Measurements from ENCODE around the gene ABCA13.

The ABCA13 gene

DNA sequence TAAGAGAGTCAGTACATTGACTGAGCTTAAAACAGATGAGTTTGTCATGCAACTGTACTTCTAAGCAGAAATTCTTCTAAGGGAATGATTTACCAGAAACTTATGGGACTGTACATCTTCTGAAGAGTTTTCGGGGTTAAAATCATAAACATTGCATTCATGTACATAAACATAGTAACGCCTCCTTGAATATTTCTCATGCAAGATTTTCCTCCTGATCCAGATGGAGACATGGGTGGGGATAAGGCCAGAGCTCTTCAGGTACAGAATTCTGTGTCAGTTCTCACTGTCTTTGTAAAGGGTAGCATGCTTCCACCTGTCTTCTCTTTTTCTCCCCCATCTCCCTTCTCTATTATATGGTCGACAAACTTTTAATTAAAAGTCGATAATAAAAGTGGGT, 335.3 kb downstream of the ABCA13 start:
- Histone ChIP-seq H3K79me2 (ENCODE audit: insufficient read depth, low read length) (no peaks in the 10 kb centered on the region), H3K9me2 (replicated peaks; ENCODE audit: low read depth, low read length) (no peaks in the 10 kb centered on the region), H3K36me3 (ENCODE audit: insufficient read depth, low read length) (no peaks in the 10 kb centered on the region), H3K27me3 (ENCODE audit: insufficient read depth, low read length, poor library complexity, severe bottlenecking) (no peaks in the 10 kb centered on the region), H4K20me1 (ENCODE audit: insufficient read depth, low read length, poor library complexity, severe bottlenecking) (no peaks in the 10 kb centered on the region), H3K4me1 (ENCODE audit: insufficient read depth, low read length, poor library complexity, severe bottlenecking) (no peaks in the 10 kb centered on the region), H3K4me2 (ENCODE audit: low read depth, low read length, poor library complexity, severe bottlenecking) (no peak overlapping the region), H3K9ac (ENCODE audit: low read depth, low read length, poor library complexity, severe bottlenecking) (no peak overlapping the region), H3F3A (ENCODE audit: low read depth) (no peaks in the 10 kb centered on the region), H3K9me3 (ENCODE audit: insufficient read depth, low read depth, low read length) (peaks cover 3% of the 10 kb centered on the region; the same call in 1 of the 2 replicates), H2AFZ (ENCODE audit: low read length) (no peak overlapping the region), H3K4me3 (ENCODE audit: low read length, poor library complexity, severe bottlenecking) (no peak overlapping the region)
- TF ChIP-seq, protein P1, sequence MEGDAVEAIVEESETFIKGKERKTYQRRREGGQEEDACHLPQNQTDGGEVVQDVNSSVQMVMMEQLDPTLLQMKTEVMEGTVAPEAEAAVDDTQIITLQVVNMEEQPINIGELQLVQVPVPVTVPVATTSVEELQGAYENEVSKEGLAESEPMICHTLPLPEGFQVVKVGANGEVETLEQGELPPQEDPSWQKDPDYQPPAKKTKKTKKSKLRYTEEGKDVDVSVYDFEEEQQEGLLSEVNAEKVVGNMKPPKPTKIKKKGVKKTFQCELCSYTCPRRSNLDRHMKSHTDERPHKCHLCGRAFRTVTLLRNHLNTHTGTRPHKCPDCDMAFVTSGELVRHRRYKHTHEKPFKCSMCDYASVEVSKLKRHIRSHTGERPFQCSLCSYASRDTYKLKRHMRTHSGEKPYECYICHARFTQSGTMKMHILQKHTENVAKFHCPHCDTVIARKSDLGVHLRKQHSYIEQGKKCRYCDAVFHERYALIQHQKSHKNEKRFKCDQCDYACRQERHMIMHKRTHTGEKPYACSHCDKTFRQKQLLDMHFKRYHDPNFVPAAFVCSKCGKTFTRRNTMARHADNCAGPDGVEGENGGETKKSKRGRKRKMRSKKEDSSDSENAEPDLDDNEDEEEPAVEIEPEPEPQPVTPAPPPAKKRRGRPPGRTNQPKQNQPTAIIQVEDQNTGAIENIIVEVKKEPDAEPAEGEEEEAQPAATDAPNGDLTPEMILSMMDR (conservative IDR thresholded peaks at IDR 0.05; ENCODE audit: low read length) = no peak
- no peak for TF ChIP-seq EZH2phosphoT487 (IDR thresholded peaks at IDR 0.05; ENCODE audit: borderline replicate concordance)

GRCh38 chr7:48511080-48511479, 339.8 kb downstream of the ABCA13 start:
- no peak overlapping the region for H3K9ac ChIP-seq (ENCODE audit: low read depth, low read length, poor library complexity, severe bottlenecking)
- H3K4me1 ChIP-seq (ENCODE audit: insufficient read depth, low read length, poor library complexity, severe bottlenecking) = no peaks in the 10 kb centered on the region
- H3K27me3 ChIP-seq (ENCODE audit: insufficient read depth, low read length, poor library complexity, severe bottlenecking) = no peaks in the 10 kb centered on the region
- H3K9me3 ChIP-seq (ENCODE audit: insufficient read depth, low read depth, low read length) = peaks cover 3% of the 10 kb centered on the region; the same call in 1 of the 2 replicates
- H4K20me1 ChIP-seq (ENCODE audit: insufficient read depth, low read length, poor library complexity, severe bottlenecking) = no peaks in the 10 kb centered on the region
- H3K9me2 ChIP-seq (replicated peaks; ENCODE audit: low read depth, low read length) = no peaks in the 10 kb centered on the region
- H3K4me2 ChIP-seq (ENCODE audit: low read depth, low read length, poor library complexity, severe bottlenecking) = no peak overlapping the region
- no peaks in the 10 kb centered on the region for H3K79me2 ChIP-seq (ENCODE audit: insufficient read depth, low read length)
- H3K36me3 ChIP-seq (ENCODE audit: insufficient read depth, low read length) = no peaks in the 10 kb centered on the region
- H3F3A ChIP-seq (ENCODE audit: low read depth) = no peaks in the 10 kb centered on the region
- TF ChIP-seq EZH2phosphoT487 (IDR thresholded peaks at IDR 0.05; ENCODE audit: borderline replicate concordance) = no peak
- TF ChIP-seq, protein P1 (conservative IDR thresholded peaks at IDR 0.05; ENCODE audit: low read length) = no peak
- H3K4me3 ChIP-seq (ENCODE audit: low read length, poor library complexity, severe bottlenecking) = no peak overlapping the region
- H2AFZ ChIP-seq (ENCODE audit: low read length) = no peak overlapping the region

DNA sequence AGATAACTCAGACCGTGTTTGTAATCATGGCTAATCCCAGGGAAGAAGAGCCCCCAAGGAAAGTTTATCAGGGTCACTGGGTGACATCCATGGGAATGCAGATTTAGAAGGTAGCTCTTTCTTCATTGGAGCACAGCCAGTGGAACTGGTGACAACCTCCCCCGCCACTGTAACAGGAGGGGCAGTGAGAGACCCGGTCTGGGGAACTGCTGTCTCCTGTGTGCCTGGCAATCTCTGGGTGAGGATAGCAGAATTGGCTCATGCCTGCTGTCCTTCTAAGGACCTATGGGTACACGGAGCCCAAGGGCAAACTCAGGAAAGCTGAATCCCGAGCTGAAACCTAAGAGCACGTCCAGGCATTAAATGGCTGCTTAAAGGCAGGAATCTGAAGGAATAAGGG, 341.6 kb downstream of the ABCA13 start:
- no peak overlapping the region for H3K9ac ChIP-seq (ENCODE audit: low read depth, low read length, poor library complexity, severe bottlenecking)
- H4K20me1 ChIP-seq (ENCODE audit: insufficient read depth, low read length, poor library complexity, severe bottlenecking) = no peaks in the 10 kb centered on the region
- H3K4me3 ChIP-seq (ENCODE audit: low read length, poor library complexity, severe bottlenecking) = no peak overlapping the region
- H3K4me1 ChIP-seq (ENCODE audit: insufficient read depth, low read length, poor library complexity, severe bottlenecking) = no peaks in the 10 kb centered on the region
- H3K36me3 ChIP-seq (ENCODE audit: insufficient read depth, low read length) = no peaks in the 10 kb centered on the region
- no peak overlapping the region for H2AFZ ChIP-seq (ENCODE audit: low read length)
- no peaks in the 10 kb centered on the region for H3K79me2 ChIP-seq (ENCODE audit: insufficient read depth, low read length)
- no peak overlapping the region for H3K4me2 ChIP-seq (ENCODE audit: low read depth, low read length, poor library complexity, severe bottlenecking)
- no peaks in the 10 kb centered on the region for H3F3A ChIP-seq (ENCODE audit: low read depth)
- H3K27me3 ChIP-seq (ENCODE audit: insufficient read depth, low read length, poor library complexity, severe bottlenecking) = no peaks in the 10 kb centered on the region
- peaks cover 3% of the 10 kb centered on the region; the same call in 1 of the 2 replicates for H3K9me3 ChIP-seq (ENCODE audit: insufficient read depth, low read depth, low read length)
- TF ChIP-seq EZH2phosphoT487 (IDR thresholded peaks at IDR 0.05; ENCODE audit: borderline replicate concordance) = no peak
- TF ChIP-seq, protein P1 (conservative IDR thresholded peaks at IDR 0.05; ENCODE audit: low read length) = no peak
- no peaks in the 10 kb centered on the region for H3K9me2 ChIP-seq (replicated peaks; ENCODE audit: low read depth, low read length)

Measured in Loucy (cell line).